ENCODE data around the gene FTCDNL1. TPM values are rescaled to one million over a fixed set of nuclear protein-coding genes. Genes with fewer than 3 reads are reported as not detected.
A peak's percentile ranks its signal among the peaks of the same experiment; 100 is the strongest.

The FTCDNL1 gene
- total and polyA plus RNA-seq, 2 of the 13 experiments (the other 11 are each of a cell fraction or from before 2014, with no cell fraction given): 0.98 to 1.4 TPM

DNA sequence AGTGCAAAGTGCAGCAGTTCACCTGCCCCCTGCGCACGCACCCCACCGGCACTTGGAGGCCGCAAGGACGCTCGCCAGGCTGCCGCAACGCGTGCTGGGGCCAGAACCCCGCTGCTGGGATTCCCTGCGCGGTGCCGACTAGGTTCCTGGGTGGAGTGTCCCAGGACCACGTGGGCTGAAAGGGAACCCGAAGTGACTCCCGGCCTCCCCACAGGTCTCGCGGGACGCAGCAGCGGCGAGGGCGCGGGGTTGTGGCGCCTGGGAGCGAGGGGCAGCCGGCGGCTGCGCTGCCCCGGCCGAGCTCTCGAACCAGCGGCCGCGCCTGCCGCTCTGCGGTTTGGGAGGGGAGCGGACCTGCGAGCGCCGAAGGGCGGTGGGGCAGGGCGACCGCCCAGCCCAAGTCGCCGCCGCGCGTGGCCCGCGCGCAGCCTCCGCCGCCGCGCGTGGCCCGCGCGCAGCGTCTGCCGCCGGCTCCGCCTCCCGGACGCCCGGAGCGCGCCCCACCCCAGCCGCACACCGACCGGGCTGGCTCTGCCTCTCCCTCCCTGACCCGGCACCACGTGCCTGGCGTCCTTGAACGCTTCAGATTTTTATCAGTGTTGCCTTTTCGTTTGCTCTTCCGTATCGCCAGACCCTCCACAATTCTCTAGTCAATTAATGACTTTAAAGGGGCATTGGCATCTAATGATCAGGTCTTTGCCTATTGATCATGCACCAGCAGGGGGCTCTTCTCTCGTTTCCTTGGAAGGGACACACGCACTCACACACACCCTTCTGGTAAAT lies at the start of gene FTCDNL1 (continued):
- TF ChIP-seq MIER3 (CRISPR knock-in tag; IDR thresholded peaks at IDR 0.05; ENCODE audit: borderline replicate concordance) (no peak), MED8 (CRISPR knock-in tag; IDR thresholded peaks at IDR 0.05; ENCODE audit: insufficient replicate concordance) (peak; percentile 84), POLR2AphosphoS2 (IDR thresholded peaks at IDR 0.05; ENCODE audit: low read depth, low read length) (no peak), MED13 (CRISPR knock-in tag; IDR thresholded peaks at IDR 0.05) (no peak; the same call in 1 of the 2 replicates), RARA (CRISPR knock-in tag; IDR thresholded peaks at IDR 0.05) (peak; percentile 61), HNF4A (CRISPR knock-in tag; IDR thresholded peaks at IDR 0.05) (peak; percentile 95), TRIM24 (CRISPR knock-in tag; IDR thresholded peaks at IDR 0.05) (no peak), ZNF644 (CRISPR knock-in tag; IDR thresholded peaks at IDR 0.05; ENCODE audit: low read depth) (no peak), THYN1 (CRISPR knock-in tag; IDR thresholded peaks at IDR 0.05; ENCODE audit: borderline replicate concordance, low read depth) (no peak), ZNF670 (CRISPR knock-in tag; IDR thresholded peaks at IDR 0.05; ENCODE audit: borderline replicate concordance) (no peak), MAFK (conservative IDR thresholded peaks at IDR 0.05 in 1 of 2, IDR thresholded peaks at IDR 0.05 in 1 of 2; ENCODE audit: low read length in 2 of 2) (no peak), ZNF136 (CRISPR knock-in tag; IDR thresholded peaks at IDR 0.05; ENCODE audit: low read depth) (no peak; the same call in 1 of the 2 replicates)
- TF ChIP-seq, protein P1, sequence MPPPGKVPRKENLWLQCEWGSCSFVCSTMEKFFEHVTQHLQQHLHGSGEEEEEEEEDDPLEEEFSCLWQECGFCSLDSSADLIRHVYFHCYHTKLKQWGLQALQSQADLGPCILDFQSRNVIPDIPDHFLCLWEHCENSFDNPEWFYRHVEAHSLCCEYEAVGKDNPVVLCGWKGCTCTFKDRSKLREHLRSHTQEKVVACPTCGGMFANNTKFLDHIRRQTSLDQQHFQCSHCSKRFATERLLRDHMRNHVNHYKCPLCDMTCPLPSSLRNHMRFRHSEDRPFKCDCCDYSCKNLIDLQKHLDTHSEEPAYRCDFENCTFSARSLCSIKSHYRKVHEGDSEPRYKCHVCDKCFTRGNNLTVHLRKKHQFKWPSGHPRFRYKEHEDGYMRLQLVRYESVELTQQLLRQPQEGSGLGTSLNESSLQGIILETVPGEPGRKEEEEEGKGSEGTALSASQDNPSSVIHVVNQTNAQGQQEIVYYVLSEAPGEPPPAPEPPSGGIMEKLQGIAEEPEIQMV (CRISPR knock-in tag; IDR thresholded peaks at IDR 0.05; ENCODE audit: low read depth): peak; percentile 75
- TF ChIP-seq, protein P2, sequence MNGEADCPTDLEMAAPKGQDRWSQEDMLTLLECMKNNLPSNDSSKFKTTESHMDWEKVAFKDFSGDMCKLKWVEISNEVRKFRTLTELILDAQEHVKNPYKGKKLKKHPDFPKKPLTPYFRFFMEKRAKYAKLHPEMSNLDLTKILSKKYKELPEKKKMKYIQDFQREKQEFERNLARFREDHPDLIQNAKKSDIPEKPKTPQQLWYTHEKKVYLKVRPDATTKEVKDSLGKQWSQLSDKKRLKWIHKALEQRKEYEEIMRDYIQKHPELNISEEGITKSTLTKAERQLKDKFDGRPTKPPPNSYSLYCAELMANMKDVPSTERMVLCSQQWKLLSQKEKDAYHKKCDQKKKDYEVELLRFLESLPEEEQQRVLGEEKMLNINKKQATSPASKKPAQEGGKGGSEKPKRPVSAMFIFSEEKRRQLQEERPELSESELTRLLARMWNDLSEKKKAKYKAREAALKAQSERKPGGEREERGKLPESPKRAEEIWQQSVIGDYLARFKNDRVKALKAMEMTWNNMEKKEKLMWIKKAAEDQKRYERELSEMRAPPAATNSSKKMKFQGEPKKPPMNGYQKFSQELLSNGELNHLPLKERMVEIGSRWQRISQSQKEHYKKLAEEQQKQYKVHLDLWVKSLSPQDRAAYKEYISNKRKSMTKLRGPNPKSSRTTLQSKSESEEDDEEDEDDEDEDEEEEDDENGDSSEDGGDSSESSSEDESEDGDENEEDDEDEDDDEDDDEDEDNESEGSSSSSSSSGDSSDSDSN (CRISPR knock-in tag; IDR thresholded peaks at IDR 0.05): peak; percentile 87
- TF ChIP-seq, protein P3, sequence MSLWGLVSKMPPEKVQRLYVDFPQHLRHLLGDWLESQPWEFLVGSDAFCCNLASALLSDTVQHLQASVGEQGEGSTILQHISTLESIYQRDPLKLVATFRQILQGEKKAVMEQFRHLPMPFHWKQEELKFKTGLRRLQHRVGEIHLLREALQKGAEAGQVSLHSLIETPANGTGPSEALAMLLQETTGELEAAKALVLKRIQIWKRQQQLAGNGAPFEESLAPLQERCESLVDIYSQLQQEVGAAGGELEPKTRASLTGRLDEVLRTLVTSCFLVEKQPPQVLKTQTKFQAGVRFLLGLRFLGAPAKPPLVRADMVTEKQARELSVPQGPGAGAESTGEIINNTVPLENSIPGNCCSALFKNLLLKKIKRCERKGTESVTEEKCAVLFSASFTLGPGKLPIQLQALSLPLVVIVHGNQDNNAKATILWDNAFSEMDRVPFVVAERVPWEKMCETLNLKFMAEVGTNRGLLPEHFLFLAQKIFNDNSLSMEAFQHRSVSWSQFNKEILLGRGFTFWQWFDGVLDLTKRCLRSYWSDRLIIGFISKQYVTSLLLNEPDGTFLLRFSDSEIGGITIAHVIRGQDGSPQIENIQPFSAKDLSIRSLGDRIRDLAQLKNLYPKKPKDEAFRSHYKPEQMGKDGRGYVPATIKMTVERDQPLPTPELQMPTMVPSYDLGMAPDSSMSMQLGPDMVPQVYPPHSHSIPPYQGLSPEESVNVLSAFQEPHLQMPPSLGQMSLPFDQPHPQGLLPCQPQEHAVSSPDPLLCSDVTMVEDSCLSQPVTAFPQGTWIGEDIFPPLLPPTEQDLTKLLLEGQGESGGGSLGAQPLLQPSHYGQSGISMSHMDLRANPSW (CRISPR knock-in tag; IDR thresholded peaks at IDR 0.05; ENCODE audit: borderline replicate concordance): no peak
- TF ChIP-seq, protein P4, sequence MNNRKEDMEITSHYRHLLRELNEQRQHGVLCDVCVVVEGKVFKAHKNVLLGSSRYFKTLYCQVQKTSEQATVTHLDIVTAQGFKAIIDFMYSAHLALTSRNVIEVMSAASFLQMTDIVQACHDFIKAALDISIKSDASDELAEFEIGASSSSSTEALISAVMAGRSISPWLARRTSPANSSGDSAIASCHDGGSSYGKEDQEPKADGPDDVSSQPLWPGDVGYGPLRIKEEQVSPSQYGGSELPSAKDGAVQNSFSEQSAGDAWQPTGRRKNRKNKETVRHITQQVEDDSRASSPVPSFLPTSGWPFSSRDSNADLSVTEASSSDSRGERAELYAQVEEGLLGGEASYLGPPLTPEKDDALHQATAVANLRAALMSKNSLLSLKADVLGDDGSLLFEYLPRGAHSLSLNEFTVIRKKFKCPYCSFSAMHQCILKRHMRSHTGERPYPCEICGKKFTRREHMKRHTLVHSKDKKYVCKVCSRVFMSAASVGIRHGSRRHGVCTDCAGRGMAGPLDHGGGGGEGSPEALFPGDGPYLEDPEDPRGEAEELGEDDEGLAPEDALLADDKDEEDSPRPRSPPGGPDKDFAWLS (CRISPR knock-in tag; IDR thresholded peaks at IDR 0.05; ENCODE audit: borderline replicate concordance): no peak; the same call in 1 of the 2 replicates
- TF ChIP-seq, protein P5, sequence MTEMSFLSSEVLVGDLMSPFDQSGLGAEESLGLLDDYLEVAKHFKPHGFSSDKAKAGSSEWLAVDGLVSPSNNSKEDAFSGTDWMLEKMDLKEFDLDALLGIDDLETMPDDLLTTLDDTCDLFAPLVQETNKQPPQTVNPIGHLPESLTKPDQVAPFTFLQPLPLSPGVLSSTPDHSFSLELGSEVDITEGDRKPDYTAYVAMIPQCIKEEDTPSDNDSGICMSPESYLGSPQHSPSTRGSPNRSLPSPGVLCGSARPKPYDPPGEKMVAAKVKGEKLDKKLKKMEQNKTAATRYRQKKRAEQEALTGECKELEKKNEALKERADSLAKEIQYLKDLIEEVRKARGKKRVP (CRISPR knock-in tag; IDR thresholded peaks at IDR 0.05): 0 out of 4 replicates have a peak, but pooled peaks of 1 of the 2 experiments have one; percentile 33
- TF ChIP-seq, protein P6, sequence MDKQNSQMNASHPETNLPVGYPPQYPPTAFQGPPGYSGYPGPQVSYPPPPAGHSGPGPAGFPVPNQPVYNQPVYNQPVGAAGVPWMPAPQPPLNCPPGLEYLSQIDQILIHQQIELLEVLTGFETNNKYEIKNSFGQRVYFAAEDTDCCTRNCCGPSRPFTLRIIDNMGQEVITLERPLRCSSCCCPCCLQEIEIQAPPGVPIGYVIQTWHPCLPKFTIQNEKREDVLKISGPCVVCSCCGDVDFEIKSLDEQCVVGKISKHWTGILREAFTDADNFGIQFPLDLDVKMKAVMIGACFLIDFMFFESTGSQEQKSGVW (CRISPR knock-in tag; IDR thresholded peaks at IDR 0.05; ENCODE audit: borderline replicate concordance): no peak
